HG02885 (cell line): Measurements from ENCODE around the gene WDR55.
"Not testable (repeated sequence)": the region's sequence is repeated elsewhere in the genome, so short reads cannot be mapped to it uniquely, and the experiment has no call there.

Source experiments
- ATAC-seq: cut with Tn5 transposase; IDR thresholded peaks from one replicate; pipeline ENCODE4 v1.9.1; 2021; ENCODE audit warnings: mild to moderate bottlenecking; ENCODE audit not compliant: unreplicated experiment, poor library complexity

Gene WDR55

DNA sequence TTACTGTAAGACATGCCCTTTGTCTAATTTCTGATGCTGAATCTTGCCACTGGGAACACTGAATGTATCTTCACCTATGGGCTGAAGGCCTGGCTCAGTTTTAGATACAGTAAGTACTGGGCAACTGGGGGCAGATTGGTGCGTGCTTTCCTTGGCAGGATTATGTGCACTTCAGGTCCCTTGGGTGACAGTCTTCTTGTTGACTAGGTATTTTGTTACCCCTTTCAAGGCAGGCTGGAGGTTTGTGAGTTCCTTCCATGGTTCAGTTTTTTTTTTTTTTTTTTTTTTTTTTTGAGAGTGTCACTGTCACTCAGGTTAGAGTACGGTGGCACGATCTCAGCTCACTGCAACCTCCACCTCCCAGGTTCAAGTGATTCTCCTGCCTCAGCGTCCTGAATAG is 43.1 kb downstream of the WDR55 start:
- ATAC-seq = no peak

DNA sequence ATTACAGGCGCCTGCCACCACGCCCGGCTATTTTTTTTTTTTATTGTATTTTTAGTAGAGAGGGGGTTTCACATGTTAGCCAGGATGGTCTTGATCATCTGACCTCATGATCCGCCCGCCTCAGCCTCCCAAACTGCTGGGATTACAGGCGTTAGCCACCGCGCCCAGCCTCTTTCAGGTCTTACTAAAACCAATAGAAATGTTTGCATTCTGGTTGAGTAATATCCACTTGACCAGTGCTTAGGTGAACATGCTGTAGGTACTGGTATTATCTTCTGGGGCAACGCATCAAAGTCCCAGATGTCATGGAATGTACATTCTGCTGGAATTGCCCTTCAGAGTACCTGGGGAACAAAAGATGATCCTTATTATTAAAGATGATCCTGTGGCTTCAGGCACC is 44.1 kb downstream of the WDR55 start:
- not testable (repeated sequence) for ATAC-seq

DNA sequence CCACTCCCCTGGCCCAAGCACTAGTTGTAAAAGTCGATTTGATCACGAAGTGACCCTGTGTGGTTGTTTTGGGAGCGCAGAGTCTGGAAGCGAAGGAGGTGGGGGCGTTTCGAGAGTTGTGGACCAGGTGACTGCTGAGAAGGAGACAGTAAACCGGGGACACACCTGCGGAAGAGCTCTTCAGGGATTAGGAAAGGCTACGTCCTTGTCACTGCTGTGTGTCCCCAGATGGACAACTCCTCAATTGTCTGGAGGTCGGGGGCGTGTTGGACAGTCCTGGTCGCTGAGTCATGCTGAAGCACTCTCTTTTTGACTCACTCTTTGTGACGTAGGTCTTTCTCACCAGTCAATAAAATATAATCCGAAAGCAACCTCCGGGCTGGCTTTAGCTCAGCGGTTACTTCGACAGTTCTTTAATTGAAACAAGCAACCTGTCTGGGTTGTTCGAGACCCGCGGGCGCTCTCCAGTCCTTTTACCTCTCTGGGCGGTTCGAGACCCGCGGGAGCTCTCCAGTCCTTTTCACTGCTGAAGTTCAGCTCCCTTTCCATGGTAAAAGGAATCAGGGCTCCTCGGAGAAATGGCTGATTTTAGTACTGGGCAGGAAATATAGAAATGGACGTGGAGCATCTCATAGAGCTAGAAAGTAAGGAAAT is 46.3 kb downstream of the WDR55 start:
- peak; percentile 86 for ATAC-seq

DNA sequence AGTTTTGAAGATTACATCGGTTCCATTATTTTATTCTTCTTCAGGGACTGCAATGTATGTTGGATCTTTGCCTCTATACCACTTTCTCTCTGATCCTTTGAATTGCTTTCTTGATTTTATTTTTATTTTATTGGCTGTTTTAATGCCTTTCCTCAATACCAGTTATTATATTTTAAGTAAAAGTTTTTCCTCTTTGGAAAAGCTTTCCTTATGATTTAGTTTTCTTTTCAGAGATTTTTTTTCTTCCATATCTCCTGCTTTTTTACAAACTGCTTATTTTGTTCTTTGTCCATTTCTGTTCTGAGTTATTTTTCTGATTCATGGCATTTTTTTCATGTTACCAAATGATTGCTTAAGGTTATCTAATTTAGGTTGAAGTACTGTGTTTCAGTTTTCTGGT is 47.1 kb downstream of the WDR55 start:
- no peak for ATAC-seq

DNA sequence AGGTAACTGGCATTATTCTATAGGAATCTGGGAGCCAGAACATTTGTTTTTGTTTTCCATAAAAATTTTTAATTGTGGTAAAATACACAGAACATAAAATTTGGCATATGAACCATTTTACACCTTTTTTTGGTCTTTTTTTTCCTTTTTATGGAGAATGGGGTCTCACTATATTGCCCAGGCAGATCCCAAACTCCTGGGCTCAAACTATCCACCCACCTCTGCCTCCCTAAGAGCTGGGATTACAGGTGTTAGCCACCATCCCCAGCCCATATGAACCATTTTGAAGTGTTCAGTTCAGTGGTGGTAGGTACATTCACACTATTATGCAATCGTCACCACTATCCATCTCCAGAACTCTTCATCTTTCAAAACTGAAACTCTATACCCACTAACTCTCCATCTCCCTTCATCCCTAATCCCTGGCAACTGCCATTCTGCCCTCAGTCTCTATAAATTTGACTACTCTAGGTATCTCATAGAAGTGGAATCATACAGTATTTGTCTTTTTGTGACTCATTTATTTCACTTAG is 48.9 kb downstream of the WDR55 start:
- no peak for ATAC-seq

DNA sequence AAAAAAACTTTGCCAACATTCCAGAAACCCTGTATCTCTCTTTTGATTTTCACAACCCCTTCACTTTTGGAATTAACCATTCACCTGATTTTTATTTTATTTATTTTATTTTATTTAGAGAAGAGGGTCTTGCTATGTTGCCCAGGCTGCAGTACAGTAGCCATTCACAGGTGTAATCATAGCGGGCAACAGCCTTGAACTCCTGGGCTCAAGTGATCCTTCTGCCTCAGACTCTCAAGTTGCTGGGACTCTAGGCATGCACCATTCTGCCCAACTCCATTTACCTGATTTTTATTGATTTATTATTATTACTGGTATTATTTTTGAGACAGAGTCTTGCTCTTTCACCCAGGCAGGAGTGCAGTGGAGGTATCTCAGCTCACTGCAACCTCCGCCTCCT is 51.5 kb downstream of the WDR55 start:
- ATAC-seq = not testable (repeated sequence)

DNA sequence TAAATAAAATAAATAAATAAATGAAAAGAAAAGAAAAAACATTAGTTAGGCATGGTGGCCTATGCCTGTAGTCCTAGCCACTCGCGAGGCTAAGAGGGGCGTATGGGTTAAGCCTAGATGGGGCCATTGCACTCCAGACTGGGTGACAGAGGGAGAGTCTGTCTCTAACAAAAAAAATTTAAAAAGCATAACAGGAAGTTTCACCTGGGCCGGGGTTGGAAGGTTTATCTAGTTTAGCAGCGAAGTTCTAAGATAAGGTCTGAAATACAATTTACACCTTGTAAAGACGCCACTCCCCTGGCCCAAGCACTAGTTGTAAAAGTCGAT is 53.5 kb downstream of the WDR55 start:
- no peak for ATAC-seq

DNA sequence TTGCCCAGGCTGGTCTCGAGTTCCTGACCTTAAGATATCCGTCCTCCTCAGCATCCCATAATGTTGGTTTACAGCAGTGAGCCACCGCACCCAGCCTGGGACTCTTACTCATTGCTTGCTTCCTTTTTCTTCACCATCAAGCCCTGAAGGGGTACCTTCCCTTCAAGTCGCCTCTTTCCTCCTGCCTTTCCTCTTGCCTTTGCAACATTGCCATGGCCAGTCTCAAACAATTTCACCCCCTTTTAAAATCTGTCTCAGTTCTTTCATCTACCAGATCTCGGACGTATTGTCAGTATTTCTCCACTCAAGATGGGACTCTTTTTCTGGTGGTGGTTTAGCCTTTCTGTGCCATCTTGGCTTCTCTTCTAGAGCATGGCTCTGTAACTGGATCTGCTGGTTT is 56.0 kb downstream of the WDR55 start:
- ATAC-seq = not testable (repeated sequence)

DNA sequence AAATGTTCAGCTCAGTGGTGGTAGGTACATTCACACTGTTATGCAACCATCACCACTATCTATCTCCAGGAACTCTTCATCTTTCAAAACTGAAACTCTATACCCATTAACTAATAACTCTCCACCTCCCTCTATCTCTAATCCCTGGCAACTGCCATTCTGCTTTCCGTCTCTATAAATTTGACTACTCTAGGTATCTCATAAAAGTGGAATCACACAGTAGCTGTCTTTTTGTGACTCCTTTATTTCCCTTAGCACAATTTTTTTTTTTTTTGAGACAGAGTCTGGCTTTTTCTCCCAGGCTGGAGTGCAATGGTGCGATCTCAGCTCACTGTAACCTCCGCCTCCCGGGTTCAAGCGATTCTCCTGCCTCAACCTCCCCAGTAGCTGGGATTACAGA is 56.7 kb downstream of the WDR55 start:
- not testable (repeated sequence) for ATAC-seq
